ENCODE data around the gene RPS16. TPM values are rescaled to one million over a fixed set of nuclear protein-coding genes. Genes with fewer than 3 reads are reported as not detected.

Gene RPS16
- total and polyA plus RNA-seq, 2 of the 13 experiments (the other 11 are each of a cell fraction or from before 2014, with no cell fraction given) = 488 to 2,583 TPM

DNA sequence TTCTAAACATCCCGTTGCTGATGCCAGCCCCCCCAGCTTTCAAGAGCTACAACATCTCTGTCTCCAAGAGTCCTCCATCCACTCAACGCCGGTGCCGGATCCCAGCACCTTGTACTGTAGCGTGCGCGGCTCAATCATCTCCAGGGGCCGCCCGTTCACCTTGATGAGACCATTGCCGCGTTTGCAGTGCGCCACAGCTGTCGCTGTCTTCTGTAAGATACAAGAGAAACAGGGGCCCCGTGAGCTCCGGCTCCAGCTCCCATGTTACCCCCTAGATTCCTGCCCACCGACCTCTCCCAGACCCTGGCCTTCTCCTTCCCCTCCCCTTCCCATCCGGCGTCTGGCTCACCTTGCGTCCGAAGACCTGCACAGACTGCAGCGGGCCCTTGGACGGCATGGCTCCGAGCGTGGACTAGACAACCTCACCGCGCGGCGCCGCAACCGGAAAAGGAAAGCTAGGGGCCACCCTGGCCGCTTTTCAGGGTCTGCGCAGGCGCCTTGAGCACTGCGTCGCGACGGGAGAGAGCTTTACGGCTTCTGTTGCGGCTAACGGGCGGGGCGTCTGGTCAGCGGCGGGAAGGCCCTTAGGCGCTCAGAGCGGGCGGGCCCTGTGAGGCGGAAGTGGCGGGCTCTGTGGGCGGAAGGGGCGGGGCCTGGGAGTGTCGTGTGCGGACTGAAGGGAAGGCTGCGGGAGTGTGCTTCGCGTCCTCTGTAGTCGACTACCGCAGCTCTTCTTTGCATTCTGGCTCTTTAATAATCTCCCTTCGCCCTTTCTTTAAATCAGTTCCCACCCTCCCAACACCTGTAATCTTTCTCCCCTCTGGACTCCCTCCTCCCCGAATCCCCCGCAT lies at the start of gene RPS16 (continued):
- TF ChIP-seq, protein P1, sequence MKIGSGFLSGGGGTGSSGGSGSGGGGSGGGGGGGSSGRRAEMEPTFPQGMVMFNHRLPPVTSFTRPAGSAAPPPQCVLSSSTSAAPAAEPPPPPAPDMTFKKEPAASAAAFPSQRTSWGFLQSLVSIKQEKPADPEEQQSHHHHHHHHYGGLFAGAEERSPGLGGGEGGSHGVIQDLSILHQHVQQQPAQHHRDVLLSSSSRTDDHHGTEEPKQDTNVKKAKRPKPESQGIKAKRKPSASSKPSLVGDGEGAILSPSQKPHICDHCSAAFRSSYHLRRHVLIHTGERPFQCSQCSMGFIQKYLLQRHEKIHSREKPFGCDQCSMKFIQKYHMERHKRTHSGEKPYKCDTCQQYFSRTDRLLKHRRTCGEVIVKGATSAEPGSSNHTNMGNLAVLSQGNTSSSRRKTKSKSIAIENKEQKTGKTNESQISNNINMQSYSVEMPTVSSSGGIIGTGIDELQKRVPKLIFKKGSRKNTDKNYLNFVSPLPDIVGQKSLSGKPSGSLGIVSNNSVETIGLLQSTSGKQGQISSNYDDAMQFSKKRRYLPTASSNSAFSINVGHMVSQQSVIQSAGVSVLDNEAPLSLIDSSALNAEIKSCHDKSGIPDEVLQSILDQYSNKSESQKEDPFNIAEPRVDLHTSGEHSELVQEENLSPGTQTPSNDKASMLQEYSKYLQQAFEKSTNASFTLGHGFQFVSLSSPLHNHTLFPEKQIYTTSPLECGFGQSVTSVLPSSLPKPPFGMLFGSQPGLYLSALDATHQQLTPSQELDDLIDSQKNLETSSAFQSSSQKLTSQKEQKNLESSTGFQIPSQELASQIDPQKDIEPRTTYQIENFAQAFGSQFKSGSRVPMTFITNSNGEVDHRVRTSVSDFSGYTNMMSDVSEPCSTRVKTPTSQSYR (CRISPR knock-in tag; IDR thresholded peaks at IDR 0.05; ENCODE audit: borderline replicate concordance) = no peak; the same call in 1 of the 2 replicates
- peak; percentile 86 for TF ChIP-seq BORCS8-MEF2B (CRISPR knock-in tag; IDR thresholded peaks at IDR 0.05)
- peak; percentile 64 for TF ChIP-seq SOX5 (CRISPR knock-in tag; IDR thresholded peaks at IDR 0.05; ENCODE audit: borderline replicate concordance)
- TF ChIP-seq HOXA9 (CRISPR knock-in tag; IDR thresholded peaks at IDR 0.05; ENCODE audit: borderline replicate concordance) = peak; percentile 87; the same call in 1 of the 2 replicates
- no peak for TF ChIP-seq ZNF724P (CRISPR knock-in tag; IDR thresholded peaks at IDR 0.05; ENCODE audit: borderline replicate concordance)
- TF ChIP-seq NBN (conservative IDR thresholded peaks at IDR 0.05) = no peak
- peak; percentile 92 for TF ChIP-seq ZFX (CRISPR knock-in tag; IDR thresholded peaks at IDR 0.05; ENCODE audit: low read depth)
- peak; percentile 18; the same call in 1 of the 2 replicates for TF ChIP-seq CTCF (CRISPR knock-in tag; IDR thresholded peaks at IDR 0.05)
- peak; percentile 73; the same call in 1 of the 2 replicates for TF ChIP-seq SKIL (CRISPR knock-in tag; IDR thresholded peaks at IDR 0.05; ENCODE audit: borderline replicate concordance)
- TF ChIP-seq, protein P2, sequence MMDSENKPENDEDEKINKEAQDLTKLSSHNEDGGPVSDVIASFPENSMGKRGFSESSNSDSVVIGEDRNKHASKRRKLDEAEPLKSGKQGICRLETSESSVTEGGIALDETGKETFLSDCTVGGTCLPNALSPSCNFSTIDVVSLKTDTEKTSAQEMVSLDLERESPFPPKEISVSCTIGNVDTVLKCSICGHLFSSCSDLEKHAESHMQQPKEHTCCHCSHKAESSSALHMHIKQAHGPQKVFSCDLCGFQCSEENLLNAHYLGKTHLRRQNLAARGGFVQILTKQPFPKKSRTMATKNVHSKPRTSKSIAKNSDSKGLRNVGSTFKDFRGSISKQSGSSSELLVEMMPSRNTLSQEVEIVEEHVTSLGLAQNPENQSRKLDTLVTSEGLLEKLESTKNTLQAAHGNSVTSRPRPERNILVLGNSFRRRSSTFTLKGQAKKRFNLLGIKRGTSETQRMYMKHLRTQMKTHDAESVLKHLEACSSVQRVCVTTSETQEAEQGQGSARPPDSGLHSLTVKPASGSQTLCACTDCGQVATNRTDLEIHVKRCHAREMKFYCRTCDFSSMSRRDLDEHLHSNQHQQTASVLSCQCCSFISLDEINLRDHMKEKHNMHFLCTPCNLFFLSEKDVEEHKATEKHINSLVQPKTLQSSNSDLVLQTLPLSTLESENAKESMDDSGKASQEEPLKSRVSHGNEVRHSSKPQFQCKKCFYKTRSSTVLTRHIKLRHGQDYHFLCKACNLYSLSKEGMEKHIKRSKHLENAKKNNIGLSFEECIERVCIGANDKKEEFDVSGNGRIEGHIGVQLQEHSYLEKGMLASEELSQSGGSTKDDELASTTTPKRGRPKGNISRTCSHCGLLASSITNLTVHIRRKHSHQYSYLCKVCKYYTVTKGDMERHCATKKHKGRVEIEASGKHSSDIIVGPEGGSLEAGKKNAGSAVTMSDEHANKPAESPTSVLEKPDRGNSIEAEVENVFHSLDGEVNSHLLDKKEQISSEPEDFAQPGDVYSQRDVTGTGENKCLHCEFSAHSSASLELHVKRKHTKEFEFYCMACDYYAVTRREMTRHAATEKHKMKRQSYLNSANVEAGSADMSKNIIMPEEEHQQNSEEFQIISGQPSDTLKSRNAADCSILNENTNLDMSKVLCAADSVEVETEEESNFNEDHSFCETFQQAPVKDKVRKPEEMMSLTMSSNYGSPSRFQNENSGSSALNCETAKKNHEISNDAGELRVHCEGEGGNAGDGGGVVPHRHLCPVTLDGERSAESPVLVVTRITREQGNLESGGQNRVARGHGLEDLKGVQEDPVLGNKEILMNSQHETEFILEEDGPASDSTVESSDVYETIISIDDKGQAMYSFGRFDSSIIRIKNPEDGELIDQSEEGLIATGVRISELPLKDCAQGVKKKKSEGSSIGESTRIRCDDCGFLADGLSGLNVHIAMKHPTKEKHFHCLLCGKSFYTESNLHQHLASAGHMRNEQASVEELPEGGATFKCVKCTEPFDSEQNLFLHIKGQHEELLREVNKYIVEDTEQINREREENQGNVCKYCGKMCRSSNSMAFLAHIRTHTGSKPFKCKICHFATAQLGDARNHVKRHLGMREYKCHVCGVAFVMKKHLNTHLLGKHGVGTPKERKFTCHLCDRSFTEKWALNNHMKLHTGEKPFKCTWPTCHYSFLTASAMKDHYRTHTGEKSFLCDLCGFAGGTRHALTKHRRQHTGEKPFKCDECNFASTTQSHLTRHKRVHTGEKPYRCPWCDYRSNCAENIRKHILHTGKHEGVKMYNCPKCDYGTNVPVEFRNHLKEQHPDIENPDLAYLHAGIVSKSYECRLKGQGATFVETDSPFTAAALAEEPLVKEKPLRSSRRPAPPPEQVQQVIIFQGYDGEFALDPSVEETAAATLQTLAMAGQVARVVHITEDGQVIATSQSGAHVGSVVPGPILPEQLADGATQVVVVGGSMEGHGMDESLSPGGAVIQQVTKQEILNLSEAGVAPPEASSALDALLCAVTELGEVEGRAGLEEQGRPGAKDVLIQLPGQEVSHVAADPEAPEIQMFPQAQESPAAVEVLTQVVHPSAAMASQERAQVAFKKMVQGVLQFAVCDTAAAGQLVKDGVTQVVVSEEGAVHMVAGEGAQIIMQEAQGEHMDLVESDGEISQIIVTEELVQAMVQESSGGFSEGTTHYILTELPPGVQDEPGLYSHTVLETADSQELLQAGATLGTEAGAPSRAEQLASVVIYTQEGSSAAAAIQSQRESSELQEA (CRISPR knock-in tag; IDR thresholded peaks at IDR 0.05; ENCODE audit: not compliant biosample characterization) = peak; percentile 74
- TF ChIP-seq, protein P3, sequence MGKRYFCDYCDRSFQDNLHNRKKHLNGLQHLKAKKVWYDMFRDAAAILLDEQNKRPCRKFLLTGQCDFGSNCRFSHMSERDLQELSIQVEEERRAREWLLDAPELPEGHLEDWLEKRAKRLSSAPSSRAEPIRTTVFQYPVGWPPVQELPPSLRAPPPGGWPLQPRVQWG (CRISPR knock-in tag; IDR thresholded peaks at IDR 0.05; ENCODE audit: borderline replicate concordance, low read depth) = no peak

Data from HepG2 (cell line).